ENCODE data around the gene NPHP4.

NPHP4 gene

DNA sequence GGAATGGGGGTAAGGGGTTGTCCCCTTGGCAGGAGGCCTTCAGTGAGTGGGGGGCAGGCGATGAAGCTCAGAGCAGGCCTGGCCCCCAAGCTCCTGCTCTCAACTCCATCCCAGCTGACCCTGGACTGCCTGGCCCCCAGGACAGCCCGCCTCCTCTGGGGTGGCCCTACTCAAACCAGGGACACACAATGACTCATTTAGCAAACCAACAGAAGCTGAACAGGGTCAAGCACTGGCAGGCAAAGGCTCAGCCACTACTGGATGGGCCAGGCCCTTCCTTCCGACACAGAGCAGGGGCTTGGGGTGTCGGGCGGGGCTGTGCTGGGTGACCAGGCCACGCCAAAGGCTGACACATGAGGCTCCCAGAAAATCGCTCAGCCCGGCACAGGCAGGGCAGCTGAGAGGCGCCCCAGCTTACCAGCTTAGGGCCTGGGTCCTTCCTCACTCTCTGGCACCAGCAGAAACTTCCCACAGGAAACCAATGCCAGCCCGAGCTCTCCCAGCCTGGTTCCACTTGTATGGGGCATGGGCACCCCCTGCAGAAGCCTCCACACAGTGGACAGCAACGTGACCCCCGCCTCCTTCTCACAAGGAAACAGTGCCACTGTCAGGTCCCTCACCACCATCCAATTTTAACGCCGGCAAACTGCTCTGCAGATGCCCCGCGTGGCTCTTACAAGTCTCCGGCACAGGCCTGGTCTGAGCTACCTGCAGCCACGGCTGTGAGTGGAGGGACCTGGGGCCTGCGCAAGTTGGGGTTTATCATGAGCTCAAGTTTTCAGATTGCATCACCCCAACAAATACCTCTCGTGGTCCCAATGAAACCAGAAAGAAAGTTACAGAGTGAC is 114.3 kb downstream of the NPHP4 start:
- DNase-seq (ENCODE audit: low spot score), result no peak

- DNase-seq (ENCODE audit: low spot score), result no peak
These were observed 115.2 kb downstream of the NPHP4 start for GRCh38 chr1:5877001-5877400.

DNA sequence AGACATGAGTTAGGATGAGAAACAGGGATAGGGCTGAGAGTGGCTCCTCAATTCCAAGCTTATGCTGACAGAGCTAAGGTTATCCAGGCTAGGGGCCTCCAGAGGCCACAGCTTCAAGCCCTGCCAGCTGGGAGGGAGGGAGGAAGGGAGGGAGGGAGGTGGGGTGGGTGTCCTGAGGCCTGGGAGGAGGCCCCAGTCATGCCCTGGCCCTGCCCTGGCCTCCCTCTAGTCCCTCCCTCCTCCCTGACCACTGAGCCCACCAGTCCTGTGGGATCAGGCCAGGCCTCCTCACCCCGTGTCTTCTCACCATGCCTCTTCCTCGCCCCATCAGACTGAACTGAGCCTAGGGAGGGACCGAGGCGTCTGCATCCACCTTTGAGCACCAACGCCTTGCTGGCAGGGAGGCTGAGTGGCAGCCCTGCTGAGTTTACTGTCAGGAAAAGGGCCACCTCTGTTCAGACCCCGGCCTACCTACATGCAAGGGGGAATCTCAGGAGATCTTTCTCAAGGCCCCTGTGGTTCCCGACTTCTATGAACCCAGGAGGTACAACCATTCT is 116.1 kb downstream of the NPHP4 start:
- DNase-seq (ENCODE audit: low spot score), result no peak

DNA sequence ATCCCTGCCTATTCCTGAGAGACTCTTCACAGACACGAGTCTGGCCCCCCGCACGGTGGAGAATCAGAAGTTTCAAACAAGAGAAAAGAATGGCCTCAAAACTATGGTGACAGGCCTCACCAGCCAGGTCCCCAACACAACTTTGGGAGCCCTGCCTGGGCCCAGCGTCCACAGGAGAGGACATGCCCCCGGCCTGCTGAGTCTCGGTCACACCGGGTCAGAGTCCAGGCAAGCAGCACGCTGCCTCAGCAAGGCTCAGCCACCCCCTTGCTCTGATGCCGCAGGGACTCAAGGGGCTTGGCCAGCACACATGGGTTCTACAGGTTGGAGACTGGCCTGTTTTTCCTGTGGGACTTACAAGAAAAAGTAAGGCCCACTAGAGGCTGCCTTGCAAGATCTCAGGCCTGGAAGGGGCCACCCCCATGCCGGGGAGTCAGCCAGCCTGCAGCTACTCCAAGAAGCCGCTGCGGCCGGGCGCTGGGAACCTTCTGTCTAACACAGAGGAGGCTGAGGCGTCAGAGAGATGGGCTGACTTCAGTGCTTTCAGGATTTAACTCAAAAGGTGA is 116.8 kb downstream of the NPHP4 start:
- no peak for DNase-seq (ENCODE audit: low spot score)

DNA sequence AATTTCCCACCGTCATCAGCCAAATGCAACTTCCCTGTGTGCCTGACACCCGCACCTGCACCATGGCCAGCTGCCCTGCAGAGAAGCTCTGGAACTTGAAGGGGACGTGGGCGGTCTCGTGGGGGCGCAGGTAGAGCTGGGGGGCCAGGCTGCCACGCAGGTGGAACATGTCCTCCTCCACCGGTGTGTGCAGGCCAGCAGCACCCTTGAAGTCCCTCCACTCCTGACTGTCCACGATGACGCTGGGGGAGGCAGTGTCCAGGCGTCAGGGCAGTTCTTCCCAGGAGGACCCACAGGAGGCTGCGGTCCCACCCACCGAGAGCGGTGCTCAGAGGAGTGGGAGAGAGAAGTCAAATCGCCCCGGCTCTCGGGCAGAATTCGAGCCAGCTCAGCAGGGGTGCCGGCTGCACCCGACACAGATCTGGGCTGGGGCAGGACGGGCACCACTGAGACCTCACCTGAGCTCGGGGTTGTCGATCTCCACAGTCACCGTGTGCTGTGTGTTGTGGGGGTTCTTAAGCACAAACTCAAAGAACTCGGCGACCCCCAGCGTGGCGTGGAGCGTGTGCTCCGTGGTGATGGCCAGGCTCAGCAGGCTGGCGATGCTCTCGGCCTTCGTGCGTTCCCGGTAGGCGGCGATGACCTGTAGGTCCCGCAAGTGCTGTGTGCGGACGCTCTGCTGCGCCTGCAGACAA is 117.7 kb downstream of the NPHP4 start:
- DNase-seq (ENCODE audit: low spot score), result no peak

DNA sequence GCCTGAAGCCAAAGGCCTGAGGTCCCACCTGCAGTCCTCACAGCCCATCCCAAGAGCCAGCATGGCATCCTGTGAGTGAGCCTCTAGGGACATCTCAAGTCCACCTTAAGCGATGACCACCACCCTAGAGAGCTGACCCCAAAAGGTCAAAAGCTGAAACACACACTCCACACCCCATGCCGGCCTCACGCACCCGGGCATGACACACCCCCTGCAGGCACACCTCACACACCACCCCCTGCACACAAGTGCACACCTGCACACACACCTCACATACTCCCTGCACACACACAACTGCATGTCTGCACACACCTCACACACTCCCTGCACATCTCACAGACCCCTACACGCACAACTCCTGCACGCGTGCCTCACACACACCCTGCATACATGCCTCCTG is 118.7 kb downstream of the NPHP4 start:
- no peak for DNase-seq (ENCODE audit: low spot score)

- DNase-seq (ENCODE audit: low spot score), result no peak
These were observed 119.3 kb downstream of the NPHP4 start for GRCh38 chr1:5872886-5873285.

GRCh38 chr1:5868931-5869500 is 123.2 kb downstream of the NPHP4 start:
- no peak for DNase-seq (ENCODE audit: low spot score)

DNA sequence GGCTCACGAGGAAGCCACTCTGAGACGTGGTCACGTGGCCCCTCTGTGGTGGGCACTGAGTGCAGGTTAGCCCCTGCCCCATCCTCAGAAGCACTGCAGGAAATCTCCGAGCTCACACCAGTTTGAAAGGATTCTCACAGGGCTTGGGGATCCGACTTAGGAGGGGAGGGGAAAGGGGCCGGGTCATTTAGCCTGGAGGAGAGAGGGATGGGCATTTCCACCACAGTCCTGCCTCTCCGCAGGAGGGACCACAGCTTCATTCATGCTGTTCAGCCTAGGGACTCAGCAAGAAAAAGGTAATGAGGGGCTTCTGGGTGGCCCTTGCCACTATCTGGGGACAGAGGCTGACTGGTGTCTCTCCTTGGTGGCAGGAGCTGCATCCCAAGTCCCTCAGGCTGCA is 126.5 kb downstream of the NPHP4 start:
- DNase-seq (ENCODE audit: low spot score), result no peak

DNA sequence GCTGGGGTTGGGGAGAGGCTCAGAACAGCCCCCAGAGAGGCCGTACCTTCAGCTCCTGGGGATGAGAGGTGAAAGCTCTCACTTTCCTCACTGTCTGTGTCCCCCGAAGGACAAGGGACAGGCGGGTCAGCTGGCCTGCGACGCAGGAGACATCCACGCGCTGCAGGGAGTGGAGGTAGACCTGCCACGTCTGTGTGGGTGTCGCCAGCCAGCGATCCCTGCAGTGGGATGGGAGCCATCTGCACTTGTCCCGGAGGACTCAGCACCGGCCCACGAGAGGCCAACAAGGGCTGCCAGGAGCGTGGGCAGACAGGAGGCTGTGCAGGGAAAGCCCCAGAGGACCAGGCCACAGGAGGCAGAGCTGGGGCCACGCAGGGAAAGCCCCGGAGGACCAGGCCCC is 127.2 kb downstream of the NPHP4 start:
- no peak for DNase-seq (ENCODE audit: low spot score)

GRCh38 chr1:5864256-5864655 is 128.0 kb downstream of the NPHP4 start:
- no peak for DNase-seq (ENCODE audit: low spot score)

DNA sequence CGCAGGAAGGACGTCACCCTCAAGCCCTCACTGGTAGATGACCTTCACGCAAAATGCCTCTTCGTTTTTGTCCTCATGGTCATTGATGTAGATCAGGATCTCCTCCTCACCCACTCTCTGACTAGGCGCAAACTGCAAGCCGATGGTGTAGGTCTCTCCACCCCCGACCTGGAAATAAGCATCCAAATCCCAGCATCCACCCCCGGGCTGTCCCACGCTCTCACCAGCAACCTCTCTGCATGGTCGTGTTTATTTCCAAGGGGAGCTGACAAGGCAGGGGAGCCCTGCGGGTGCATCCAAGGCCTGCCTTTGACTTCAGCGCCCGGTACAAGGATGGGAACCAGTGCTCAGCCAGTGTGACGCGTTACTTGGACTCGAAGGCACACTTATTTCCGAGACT is 129.0 kb downstream of the NPHP4 start:
- DNase-seq (ENCODE audit: low spot score), result no peak

- no peak for DNase-seq (ENCODE audit: low spot score)
These were observed 130.1 kb downstream of the NPHP4 start for GRCh38 chr1:5861871-5862825.

DNA sequence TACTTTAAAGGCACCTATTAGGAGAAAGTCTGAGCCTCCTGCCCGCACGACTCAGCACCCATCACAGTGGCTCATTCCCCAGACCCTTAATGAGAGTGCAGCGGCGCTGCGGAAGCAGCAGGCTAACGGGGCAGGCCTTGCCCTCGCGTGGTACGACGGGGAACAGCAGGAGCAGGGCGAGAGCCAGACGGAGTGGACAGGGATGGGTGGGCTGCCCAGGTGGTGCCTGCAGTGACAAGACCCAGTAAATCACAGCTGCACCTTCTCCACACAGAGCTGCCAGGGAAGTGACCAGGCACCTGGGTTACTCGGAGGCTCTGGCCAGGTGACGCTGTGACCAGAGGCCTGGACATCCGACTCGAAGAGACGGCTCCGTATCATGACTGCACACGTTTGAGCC is 131.9 kb downstream of the NPHP4 start:
- no peak for DNase-seq (ENCODE audit: low spot score)

- DNase-seq (ENCODE audit: low spot score), result no peak
These were observed 132.5 kb downstream of the NPHP4 start for GRCh38 chr1:5859766-5860165.

- no peak for DNase-seq (ENCODE audit: low spot score)
These were observed 133.3 kb downstream of the NPHP4 start for GRCh38 chr1:5858844-5859407.

GRCh38 chr1:5858246-5858645 is 134.0 kb downstream of the NPHP4 start:
- DNase-seq (ENCODE audit: low spot score), result no peak

GRCh38 chr1:5857508-5858090 is 134.6 kb downstream of the NPHP4 start:
- no peak for DNase-seq (ENCODE audit: low spot score)

GRCh38 chr1:5857011-5857410 is 135.2 kb downstream of the NPHP4 start:
- no peak for DNase-seq (ENCODE audit: low spot score)

DNA sequence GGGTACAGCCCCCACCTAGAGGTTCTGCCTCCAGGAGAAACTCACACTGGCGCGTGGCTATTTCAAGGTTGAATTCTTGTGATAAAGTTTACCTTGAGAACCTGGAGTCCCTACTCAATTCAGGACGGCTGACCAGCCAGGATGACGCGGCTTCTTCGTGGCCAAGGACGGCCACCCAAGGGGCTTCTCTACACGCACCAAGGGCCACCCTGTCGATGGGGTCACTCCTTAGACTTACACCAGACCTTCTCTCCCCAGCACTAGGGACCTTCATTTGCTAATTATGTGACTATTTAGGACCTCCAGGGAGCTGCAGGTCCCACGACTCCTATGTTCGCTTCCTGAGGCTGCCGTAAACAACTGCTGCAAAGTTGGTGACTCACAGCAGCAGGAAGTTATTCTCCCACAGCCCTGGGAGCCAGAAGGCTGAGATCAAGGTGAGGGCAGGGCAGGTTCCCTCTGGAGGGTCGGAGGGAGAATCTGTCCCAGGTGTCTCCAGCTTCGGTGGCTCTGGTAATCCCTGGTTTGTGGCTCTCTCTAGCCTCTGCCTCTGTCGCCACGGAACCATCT is 135.9 kb downstream of the NPHP4 start:
- DNase-seq (ENCODE audit: low spot score), result no peak
